ENCODE data around the gene UBE3D. TPM values are rescaled to one million over a fixed set of nuclear protein-coding genes. Genes with fewer than 3 reads are reported as not detected.

UBE3D gene
- total and polyA plus RNA-seq, 2 of the 8 experiments (the other 6 are each of a cell fraction or from before 2014, with no cell fraction given), result 5.7 to 16.3 TPM

DNA sequence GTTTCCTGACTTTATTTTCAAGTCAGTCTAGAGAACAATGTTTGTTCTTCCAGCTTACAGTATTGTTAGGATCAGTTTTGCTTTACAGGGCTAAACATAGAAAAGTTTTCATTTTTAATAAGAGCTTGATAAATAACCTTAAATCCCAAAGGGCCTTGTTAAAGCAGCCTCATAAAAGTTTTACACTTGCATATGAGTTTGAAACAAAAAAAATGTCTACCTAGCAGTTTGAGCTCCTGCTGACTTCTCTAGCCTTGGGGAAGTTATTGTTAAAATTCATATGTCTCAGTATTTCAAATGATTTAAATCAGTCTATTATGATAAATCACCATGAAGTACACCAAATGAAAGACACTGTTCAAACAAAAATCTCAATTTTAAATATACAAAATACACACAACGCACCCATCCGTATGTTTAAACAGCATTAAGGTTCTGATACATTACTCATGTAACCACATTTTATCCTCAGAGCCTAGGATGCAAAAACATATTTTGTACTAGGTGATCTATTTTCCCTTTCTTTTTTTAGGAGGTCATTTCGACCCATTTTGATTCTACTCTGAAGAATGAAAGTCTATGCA lies 87.2 kb downstream of the UBE3D start:
- Histone ChIP-seq H2AK5ac (ENCODE audit: low read depth, low read length) (no peak overlapping the region), H3K4me2 (ENCODE audit: insufficient read depth in 1 of 2, low read depth in 2 of 2, low read length in 2 of 2) (no peak overlapping the region), H2AFZ (ENCODE audit: low read length) (no peak overlapping the region), H3K4me3 (ENCODE audit: extremely low read depth in 1 of 4, insufficient read depth in 2 of 4, low read depth in 3 of 4, low read length in 4 of 4) (no peak overlapping the region), H3K23me2 (ENCODE audit: low read depth, low read length) (peaks cover 1% of the 10 kb centered on the region; the same call in 1 of the 2 replicates), H4K8ac (ENCODE audit: extremely low read depth, insufficient read depth, low read length) (no peak overlapping the region), H3K14ac (ENCODE audit: insufficient read length) (no peak overlapping the region), H4K20me1 (replicated peaks in 1 of 2; ENCODE audit: control insufficient read depth in 1 of 2, insufficient read depth in 2 of 2, low read length in 2 of 2) (no peaks in the 10 kb centered on the region), H3K18ac (ENCODE audit: extremely low read depth, low read length) (no peak overlapping the region), H3K4ac (replicated peaks; ENCODE audit: insufficient read length, low read depth, low read length) (no peak overlapping the region), H2BK20ac (ENCODE audit: low read length) (no peak overlapping the region), H3K9me3 (ENCODE audit: insufficient read depth in 2 of 2, low read depth in 1 of 2, low read length in 1 of 2) (no peaks in the 10 kb centered on the region), H2BK120ac (replicated peaks; ENCODE audit: low read depth, low read length) (no peak overlapping the region), H2BK12ac (ENCODE audit: low read depth, low read length) (no peak overlapping the region), H4K91ac (replicated peaks; ENCODE audit: insufficient read length, low read length) (no peak overlapping the region), H3K36me3 (ENCODE audit: control insufficient read depth in 2 of 4, insufficient read depth in 4 of 4, low read length in 3 of 4) (no peaks in the 10 kb centered on the region), H2BK15ac (ENCODE audit: low read length) (no peak overlapping the region), H2BK5ac (ENCODE audit: low read depth, low read length) (no peak overlapping the region), H3K9ac (replicated peaks in 1 of 4; ENCODE audit: extremely low read depth in 1 of 4, low read depth in 3 of 4, low read length in 3 of 4) (no peak overlapping the region), H3K4me1 (replicated peaks in 1 of 4; ENCODE audit: control insufficient read depth in 3 of 4, insufficient read depth in 4 of 4, low read length in 3 of 4) (no peaks in the 10 kb centered on the region), H3K79me1 (ENCODE audit: low read depth, low read length) (no peaks in the 10 kb centered on the region), H3K23ac (ENCODE audit: insufficient read length) (no peak overlapping the region), H3K27me3 (replicated peaks in 1 of 4; ENCODE audit: control insufficient read depth in 3 of 4, extremely low read depth in 1 of 4, insufficient read depth in 3 of 4, low read length in 3 of 4) (no peaks in the 10 kb centered on the region), H4K5ac (ENCODE audit: insufficient read length, low read depth, low read length) (no peak overlapping the region), H3K79me2 (ENCODE audit: control insufficient read depth in 1 of 2, insufficient read depth in 2 of 2, low read length in 2 of 2) (no peaks in the 10 kb centered on the region), H3K56ac (replicated peaks; ENCODE audit: insufficient read length, low read depth, low read length) (no peak overlapping the region), H3K27ac (ENCODE audit: low read depth, low read length) (no peak overlapping the region)
- FAIRE-seq, result no peak
- POLR2A ChIA-PET (ENCODE audit: partially characterized antibody), result no interaction called here
- 99% methylated on average over 3 of the region's 3 CpGs; no CpG with 5 or more reads in 1 of the 2 experiments for WGBS, 2 experiments (ENCODE audit: extremely low coverage in 1 of 2, insufficient coverage in 1 of 2, insufficient read length in 1 of 2, insufficient replicate concordance in 2 of 2, low coverage in 1 of 2, low lambda C conversion rate in 2 of 2, missing lambda C conversion rate in 1 of 2)
- CTCF ChIA-PET (ENCODE audit: partially characterized antibody), result interaction anchor here (0.6 to 1.4 kb wide), 2 partner anchors 88 to 1224 kb away, joined by 3 to 4 read pairs; no protein-coding TSS in a partner anchor
- no peak for DNase-seq (ENCODE audit: low read depth in 1 of 2, low spot score in 2 of 2)
- TF ChIP-seq EZH2 (IDR thresholded peaks at IDR 0.05; ENCODE audit: low read depth, low read length, severe bottlenecking) (no peak), MAX (IDR thresholded peaks at IDR 0.05) (no peak), TAF7 (optimal IDR thresholded peaks at IDR 0.05; ENCODE audit: borderline replicate concordance, low read depth, low read length) (no peak), JUN (IDR thresholded peaks at IDR 0.05; ENCODE audit: low read depth, low read length) (no peak), GTF2F1 (IDR thresholded peaks at IDR 0.05; ENCODE audit: borderline replicate concordance, low read depth, low read length) (no peak), SAP30 (IDR thresholded peaks at IDR 0.05; ENCODE audit: insufficient read depth, insufficient replicate concordance, low read length) (no peak), RAD21 (IDR thresholded peaks at IDR 0.05 in 1 of 2, conservative IDR thresholded peaks at IDR 0.05 in 1 of 2; ENCODE audit: low read depth in 2 of 2, low read length in 2 of 2) (no peak), CBX8 (IDR thresholded peaks at IDR 0.05; ENCODE audit: borderline replicate concordance, low read depth, low read length) (no peak), KDM5A (IDR thresholded peaks at IDR 0.05; ENCODE audit: low read length) (no peak), CTBP2 (IDR thresholded peaks at IDR 0.05; ENCODE audit: borderline replicate concordance, insufficient read depth, insufficient read length, low read length) (no peak), SIX5 (IDR thresholded peaks at IDR 0.05; ENCODE audit: low read depth, low read length) (no peak), MAFK (IDR thresholded peaks at IDR 0.05; ENCODE audit: low read depth, low read length) (no peak), BCL11A (IDR thresholded peaks at IDR 0.05; ENCODE audit: low read depth in 2 of 2, low read length in 2 of 2) (no peak)

All from H1 (cell line).